SK-N-DZ (cell line): Measurements from ENCODE around the gene PEX26.
"Not testable (repeated sequence)": the region's sequence is repeated elsewhere in the genome, so short reads cannot be mapped to it uniquely, and the experiment has no call there.

ENCODE experiments used
- DNase-seq: peaks from one replicate; pipeline ENCODE4 v3.0.0-alpha.2; 2015; ENCODE audit warnings: low spot score

PEX26 gene

DNA sequence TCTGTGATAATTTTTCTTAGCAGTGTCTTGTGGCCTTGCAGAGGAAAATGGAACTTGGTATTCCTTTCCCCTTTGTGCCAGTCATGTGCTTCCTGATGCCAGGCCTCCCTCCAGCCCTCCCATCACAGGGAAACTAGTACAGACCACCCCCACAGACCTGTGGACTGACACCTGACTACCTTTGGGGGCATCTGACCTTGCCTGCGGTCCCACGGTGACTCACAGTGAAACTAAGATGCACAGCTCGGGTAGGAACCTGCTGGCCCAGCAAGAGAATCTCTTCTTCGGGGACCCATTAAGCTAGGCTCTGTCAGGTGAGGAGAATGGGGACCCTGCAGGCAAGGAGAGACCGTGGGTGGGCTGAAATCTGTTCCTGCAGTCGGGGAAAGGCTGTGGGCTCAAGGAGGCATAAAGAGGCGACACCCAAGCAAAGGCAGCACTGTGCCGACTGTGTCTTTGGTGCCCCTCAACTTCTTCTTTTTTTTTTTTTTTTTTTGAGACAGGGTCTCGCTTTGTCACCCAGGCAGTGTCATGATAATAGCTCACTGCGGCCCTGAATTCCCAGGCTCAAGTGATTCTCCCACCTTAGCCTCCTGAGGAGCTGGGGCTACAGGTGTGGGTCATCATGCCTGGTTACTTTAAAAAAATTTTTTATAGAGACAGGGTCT is 20.8 kb upstream of the PEX26 start:
- no peak for DNase-seq

DNA sequence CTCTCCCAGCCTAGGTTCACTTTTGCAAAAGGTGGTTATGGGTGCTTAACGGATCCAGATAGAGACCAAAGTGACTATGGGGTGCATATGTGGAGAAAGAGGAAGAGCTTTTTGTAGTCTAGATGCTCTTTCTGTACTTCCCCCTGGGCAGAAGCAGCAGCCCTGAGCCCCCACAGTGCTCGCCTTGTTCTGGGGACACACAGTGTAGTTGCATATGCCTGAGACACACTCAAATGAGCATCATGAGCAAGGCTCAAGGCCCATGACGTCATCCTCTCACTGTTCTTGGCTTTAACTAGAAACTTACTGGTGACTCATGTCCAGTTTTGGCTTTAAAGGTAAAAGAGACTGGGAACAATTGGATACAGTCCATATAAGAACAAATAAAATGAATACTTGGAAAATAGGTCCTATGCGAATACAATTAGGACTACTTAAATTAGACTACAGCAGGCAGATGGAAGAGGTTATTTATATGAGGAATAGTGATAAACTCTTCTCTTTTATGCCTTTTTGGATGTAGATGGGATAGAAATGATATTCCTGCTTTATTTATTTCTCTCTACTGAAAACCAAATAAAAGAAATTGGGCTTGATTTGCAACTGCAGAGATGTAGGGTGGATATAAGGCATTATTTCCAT is 20.1 kb upstream of the PEX26 start:
- DNase-seq, result no peak

DNA sequence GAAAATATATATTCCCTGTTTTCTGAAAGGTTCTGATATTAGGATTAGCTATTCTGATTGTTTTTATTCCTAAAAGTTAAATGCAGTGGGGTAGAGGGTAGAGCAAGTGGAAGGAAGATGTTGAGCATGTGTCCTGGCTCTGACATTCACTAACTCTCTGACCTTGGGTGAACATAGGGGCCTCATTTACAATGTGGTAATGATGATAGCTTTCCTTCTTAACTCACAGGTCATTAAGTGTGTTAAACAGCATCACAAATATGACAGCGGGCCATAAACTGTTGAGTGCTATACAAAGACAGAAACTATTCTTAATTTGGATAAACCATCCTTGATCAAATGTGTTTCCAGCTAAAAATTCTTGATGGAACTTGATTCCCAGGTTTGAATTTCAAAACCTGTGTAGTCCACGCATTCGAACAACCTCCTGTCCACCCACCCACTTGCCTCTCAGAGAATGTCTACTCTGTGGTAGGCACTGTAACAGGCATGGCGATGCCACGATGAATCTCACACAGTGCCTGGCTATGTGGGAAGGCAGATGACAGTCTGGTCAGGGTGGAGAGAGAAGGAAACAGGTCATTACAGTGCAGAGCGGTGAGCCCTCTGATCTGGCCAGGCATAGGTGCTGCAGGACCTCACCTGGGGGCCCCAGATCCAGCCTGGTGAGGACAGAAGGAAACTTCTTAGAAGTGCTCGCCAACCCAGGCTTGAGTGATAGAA is 19.3 kb upstream of the PEX26 start:
- no peak for DNase-seq

DNA sequence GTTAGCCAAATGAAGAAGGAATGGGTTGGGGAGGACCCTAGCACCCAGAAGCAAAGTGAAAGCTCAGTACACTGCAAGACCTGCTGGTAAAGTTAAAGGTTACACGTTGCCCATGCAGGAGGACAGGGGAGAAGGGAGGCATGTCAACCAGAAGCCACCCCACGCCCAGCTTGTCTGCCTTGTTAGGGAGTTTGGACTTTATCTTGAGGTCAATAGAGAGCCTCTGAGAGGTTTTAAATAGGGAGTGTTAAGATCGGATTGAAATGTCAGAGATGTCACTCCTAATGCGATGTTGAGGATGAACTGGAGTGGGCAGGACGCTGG is 18.7 kb upstream of the PEX26 start:
- no peak for DNase-seq

DNA sequence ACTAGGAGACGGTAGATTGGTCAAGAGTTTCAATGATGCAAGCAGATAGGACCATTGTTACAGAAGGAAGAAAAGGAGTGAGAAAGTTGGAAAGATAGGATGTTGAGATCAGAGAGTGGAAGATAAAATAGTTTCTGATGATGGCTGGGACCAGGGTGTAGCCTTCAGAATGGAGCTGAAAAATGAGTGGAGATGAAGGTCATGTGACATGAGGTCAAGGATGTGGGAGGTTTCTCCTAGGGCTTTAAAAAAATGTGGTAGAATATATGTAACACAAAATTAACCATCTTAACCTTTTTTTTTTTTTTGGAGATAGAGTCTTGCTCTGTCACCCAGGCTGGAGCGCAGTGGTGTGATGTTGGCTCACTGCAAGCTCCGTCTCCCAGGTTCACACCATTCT is 18.3 kb upstream of the PEX26 start:
- no peak for DNase-seq

DNA sequence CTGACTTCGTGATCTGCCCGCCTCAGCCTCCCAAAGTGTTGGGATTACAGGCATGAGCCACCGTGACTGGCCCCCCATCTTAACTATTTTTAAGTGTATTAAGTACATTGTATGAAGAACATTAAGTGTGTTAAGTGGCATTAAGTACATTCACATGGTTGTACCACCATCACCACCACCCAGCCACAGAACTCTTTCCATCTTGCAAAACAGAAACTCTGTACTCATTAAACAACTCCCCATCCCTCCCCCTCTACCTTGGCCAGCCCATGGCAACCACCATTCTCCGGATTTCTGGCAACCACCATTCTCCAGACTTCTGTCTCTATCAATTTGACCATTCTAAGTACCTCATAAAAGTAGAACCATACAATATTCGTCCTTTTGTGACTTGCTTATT is 17.8 kb upstream of the PEX26 start:
- no peak for DNase-seq

DNA sequence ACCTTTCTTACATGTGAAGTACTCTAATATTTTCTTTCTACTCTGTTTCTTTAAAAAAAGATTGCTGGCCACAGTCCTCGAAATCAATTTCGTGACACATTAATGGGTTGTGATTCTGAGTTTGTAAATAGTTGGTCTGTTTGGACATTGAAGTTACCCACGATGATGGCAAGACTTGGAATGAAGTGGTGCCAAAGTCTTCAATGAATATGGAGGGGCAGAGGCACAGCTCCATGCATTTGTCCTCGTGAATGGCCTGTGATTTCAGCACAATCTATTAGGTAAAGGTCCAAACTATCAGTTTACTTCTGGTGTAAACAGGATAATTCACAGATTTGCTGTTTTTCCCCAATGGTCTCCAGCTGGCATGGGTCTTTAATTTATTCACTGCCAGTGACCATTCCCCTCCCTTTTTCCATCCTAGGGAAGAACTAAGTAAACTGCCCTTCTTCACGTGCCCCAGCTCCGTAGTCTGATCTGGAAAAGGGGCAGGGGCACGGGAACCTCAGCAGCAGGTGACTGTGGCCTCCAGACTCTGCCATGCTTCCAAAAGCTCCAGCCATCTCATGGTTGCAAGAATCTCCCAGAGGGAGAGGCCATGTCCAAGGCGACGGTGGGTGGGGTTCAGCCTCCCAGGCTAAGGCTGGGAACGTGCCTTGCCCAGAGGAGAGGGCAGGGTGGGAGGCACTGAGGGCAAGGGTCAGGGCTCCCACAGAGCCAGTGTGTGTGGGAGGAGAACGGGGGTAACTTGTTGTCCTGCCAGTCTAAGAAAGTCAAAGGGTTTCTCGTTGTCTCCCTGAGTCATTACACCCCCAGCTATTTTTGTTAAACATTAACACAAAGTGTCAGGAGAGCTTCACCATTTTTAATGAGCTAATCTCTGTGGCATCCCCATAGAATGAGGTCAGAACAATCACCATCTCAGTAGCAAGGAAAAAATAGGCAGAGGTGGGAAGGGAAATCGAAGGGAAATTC is 16.9 kb upstream of the PEX26 start:
- DNase-seq, result no peak

DNA sequence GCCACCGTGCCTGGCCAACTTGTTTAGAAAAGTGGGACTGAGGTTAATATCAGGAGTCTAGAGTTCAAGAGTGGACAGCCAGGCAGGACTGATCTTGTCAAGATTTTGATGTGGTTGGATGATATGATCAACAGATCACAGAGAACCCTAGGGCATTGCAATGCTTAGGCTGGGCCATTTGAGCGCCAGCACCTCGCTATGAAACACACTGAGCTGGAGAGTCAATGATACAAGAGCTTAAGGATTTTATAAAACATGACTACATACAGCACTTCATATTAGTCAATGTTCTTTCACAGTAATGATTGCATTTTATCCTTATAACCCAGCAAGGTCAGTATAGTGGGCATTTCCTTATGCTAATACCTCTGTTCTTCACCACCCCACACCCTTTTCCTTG is 15.4 kb upstream of the PEX26 start:
- DNase-seq, result no peak

DNA sequence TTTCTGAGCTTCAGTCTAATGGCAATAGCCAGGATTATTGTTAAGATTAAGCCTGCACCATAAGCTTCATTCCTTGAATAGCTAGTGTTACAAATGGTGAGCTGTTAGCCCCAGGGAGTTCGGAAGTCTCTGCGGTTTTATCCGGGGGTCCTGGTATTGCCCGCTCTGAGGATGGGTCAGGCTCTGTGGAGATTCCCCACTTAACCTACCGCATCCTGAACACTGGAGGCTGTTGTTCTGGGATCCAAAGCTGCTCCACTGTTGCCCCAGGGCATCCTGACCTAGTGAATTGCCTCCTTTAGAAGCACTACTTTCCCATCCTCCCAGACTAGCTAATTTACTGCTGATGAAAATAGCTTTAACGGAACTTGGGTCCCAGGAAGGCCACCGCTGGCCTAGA is 14.5 kb upstream of the PEX26 start:
- no peak for DNase-seq

DNA sequence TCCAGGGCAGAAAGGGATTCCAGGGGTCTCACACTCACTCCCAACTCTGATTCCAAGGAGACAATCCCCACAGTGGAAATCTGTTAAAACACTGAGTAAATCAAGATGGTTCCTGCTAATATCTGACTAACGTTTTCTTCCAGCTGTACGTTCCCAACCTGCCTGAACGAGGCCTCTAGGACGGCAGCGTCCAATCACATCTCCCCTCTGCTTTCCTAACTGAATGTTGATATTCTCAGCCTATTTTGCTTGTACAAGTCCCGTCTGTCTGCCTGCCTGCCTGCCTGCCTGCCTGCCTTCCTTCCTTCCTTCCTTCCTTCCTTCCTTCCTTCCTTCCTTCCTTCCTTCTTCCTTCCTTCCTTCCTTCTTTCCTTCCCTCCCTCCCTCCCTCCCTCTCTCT is 14.1 kb upstream of the PEX26 start:
- not testable (repeated sequence) for DNase-seq

DNA sequence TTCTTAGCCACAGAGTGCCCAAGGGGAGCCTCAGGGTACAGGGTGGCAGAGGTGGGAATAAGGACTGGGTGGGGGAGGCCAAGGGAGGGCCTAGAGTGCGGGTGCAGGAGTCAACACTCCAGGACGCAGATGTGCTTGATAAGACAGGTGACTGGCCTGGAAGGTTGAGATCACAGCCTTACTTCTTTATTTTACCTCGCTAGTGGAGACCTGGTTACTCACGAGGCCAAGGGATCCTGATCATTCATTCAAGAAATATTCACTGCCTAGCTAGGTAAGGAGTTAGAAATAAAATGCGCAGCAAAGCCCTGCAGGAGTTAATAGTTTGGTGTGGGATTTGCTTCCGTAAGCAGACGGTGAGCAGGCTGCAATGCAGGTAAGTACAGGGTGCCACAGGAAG is 13.2 kb upstream of the PEX26 start:
- DNase-seq, result no peak

DNA sequence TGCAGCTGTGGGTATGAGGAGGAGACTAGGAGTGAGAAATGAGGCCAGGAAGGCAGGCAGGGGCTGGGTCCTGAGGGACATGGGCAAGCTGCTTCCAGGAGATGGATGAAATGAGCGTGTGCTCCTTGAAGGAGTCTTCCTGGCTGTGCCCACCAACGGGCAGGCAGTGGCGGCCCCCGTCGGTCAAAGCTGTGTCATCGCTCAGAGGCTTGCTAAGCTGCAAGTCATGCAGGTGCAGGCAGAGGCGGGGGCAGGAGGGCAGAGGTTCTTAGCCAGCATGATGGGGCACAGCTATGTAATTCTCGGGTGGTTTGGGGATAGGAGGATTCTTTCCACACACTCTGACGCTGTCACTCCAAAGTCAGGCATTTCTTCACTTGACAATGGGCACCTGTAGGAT is 12.5 kb upstream of the PEX26 start:
- no peak for DNase-seq

DNA sequence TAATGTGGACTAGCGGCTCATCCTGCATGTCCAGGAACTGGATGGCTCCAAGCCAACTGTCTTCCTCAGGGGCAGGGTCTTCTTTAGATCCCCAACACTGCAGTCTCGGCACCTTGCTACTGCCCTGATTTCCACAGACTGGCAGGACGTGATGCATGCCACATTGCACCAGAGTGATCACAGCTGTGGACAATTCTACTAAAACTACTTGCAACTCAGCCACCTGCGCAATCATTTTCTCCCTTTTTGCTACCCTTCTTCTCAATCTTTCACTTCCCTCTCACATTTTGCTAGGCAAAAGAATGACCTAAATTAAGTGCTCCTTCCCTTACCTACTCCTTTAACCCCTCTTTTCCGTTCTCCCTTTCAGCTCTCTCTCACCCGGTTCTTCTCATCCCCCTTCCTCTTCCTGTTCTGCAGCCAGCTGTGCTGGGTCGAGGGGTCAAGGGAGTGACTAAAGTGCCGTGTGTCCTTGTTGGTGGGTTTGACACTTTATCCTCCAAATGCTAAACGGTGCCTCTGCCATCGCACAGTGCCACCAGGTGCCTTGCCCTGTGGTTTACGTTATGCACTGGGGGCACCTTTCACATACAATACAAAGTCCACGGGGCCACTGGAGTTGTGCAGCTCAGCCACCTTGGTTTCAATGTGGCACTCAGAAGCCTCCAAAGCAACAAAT is 11.5 kb upstream of the PEX26 start:
- no peak for DNase-seq

DNA sequence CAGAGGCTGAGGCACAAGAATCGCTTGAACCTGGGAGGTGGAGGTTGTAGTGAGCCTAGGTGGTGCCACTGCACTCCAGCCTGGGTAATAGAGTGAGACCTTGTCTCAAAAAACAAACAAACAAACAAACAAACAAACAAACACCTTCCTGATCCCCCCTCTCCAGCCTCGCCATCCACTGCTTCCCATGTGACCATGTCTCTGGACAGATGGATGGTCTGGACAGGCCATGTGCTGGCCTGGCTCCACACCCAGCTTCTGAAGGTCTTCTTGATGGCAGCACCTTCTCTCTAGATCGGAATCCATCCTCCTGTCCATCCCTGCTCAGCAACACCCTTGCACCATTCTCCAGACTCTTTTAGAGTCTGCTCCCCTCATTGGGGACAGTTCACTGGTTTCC is 10.7 kb upstream of the PEX26 start:
- no peak for DNase-seq

DNA sequence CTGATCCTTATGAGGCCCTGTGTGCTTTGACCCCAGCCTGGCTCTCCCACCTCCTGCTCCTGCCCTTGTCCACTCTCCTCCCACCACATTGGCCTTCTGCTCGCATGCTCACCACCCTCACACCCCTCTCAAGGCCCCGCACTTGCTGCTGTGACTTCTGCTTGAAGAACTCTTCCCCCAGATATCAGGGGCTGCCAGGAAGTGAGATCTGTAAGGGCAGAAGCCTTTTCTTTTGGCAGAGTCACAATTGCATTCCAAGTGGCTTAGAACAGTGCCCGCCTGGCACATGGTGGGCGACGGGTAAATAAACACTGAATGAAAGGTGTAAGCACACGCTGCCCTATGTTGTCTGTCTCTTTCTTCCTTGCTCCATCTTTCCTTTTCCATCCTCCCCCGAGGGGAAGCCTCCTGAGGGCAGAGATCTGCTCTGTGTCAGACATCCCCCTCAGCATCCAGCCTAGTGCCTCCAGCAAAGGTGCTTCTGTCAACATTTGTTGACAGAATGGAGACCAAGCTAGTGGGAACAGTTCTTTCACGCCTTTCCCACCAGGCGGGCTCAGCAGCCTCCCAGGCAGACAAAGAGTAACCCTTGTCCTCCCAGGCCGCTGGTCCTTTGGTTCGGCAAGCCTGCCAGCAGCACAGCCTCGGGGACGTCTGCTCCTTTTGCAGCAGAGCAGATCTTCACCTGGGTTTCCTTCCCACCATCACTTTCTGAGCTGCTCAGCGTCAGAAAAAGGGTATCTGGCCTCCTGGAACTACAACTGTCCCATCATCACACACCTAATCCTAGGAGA is 10.0 kb upstream of the PEX26 start:
- DNase-seq, result no peak

DNA sequence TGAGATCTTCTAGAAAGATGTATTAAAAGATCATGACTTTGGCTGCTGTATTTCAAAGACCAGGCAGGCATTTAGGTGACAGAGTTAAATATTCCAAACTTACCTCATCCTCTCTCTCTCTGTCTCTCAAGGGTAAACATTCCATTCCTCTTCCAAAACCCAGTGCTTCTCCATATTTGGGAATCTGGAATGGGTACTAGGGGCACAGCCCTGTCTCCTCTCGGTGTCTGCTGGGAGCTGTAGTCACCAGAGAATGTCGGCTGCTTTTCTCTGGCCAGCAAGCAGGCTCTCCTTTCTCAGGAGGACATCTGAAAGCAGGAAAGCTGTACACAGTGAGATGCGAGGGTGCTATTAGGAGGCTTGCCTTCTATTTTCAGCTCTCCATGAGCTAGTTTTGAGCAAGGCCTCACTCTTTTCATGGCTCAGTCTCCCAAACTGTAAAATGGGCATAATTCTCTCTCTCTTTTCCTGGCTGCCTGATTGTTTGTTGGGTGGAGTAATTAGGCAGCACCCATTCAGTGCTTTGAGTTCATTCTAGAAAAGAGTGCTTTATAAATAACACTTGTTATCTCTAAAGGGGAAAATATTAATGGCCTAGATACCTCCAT is 9.3 kb upstream of the PEX26 start:
- DNase-seq, result no peak

DNA sequence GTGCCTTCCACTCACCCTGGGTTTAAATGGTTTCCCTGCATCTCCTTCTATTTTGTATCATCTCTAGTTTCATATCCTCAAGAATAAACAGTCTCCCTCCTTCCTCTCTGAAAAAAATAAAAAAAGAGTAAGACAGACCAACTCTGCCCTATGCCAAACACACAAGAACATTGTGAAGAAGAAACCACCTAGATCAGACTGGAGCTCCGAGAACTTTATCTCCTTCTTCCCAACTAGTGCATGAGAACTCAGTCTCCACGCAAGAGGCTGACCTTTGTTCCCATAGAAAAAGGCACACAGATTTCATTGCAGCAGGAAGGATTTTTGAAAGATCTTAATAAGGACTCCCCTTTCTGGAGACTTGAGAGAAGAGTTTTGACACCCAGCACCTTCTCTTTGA is 8.7 kb upstream of the PEX26 start:
- no peak for DNase-seq

DNA sequence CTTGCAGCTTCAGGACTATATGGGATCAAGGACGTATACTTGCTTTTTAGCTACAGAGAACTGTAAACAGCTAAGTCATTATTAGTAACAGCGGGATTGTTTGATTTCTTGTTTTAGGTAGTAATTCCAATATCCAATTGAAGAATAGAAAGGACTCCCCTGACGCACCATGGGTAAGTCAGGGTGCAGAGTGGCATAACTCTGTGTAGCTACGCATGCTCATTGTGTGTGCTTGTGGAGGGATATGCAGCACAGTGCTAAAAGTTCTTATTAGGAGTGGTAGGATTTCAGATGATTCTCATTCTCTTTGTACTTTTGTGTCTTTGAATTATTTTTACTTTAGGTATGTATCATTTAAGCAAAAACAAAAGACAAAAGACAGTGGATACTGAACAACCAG is 7.7 kb upstream of the PEX26 start:
- DNase-seq, result no peak

DNA sequence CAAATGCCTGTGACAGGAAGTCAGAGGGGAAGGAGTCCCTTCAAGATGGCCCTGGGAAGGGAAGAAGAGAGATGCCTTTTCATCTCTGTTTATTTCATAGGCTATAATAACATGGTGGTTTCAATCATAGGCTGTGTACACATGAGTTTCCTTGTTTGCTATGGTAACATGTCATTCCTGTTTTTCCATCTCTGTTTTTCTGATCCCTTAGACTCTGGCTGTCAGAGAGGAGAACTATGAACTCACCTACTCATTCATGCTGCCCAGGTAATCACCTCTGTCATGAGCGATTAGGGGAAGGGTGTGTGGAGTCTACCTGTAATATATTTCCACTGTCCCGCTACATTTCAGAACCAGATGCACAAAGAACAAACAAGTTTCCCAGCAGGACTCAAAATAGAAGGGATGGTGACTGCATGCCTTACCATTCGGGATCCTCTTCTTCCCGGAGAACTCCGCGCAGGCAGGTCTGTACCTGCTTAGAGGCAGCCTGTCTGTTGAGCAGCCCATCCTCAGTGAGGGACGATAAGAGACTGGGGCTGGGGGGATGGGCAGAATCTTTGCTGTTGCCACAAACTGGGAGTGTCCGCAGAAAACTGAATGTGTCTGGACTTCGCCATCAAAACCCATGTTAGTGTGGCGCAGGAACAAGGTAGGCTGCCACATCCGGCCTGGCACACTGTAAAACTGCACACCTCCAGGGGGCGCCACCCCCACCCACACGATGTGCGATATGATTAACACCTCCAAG is 7.1 kb upstream of the PEX26 start:
- DNase-seq, result no peak
